ENCODE results near the gene SMYD3.
"Not testable (repeated sequence)": the region's sequence is repeated elsewhere in the genome, so short reads cannot be mapped to it uniquely, and the experiment has no call there.

SMYD3 gene

GRCh38 chr1:246029616-246030015, 477.5 kb downstream of the SMYD3 start:
- no peak for DNase-seq (ENCODE audit: low read depth in 2 of 2)

GRCh38 chr1:246024118-246024517, 483.0 kb downstream of the SMYD3 start:
- DNase-seq (ENCODE audit: low read depth in 2 of 2): not testable (repeated sequence)

- no peak for DNase-seq (ENCODE audit: low read depth in 2 of 2)
These were observed 486.7 kb downstream of the SMYD3 start for GRCh38 chr1:246020211-246020954.

- no peak for DNase-seq (ENCODE audit: low read depth in 2 of 2)
These were observed 488.9 kb downstream of the SMYD3 start for GRCh38 chr1:246018146-246018545.

GRCh38 chr1:246012341-246012740, 494.7 kb downstream of the SMYD3 start:
- DNase-seq (ENCODE audit: low read depth in 2 of 2): no peak

- no peak for DNase-seq (ENCODE audit: low read depth in 2 of 2)
These were observed 496.7 kb downstream of the SMYD3 start for GRCh38 chr1:246010386-246010785.

- no peak for DNase-seq (ENCODE audit: low read depth in 2 of 2)
These were observed 498.7 kb downstream of the SMYD3 start for GRCh38 chr1:246008363-246008831.

- no peak for DNase-seq (ENCODE audit: low read depth in 2 of 2)
These were observed 502.0 kb downstream of the SMYD3 start for GRCh38 chr1:246005067-246005466.

GRCh38 chr1:246004301-246004700, 502.8 kb downstream of the SMYD3 start:
- no peak for DNase-seq (ENCODE audit: low read depth in 2 of 2)

GRCh38 chr1:246003442-246003730, 503.7 kb downstream of the SMYD3 start:
- DNase-seq (ENCODE audit: low read depth in 2 of 2): no peak

GRCh38 chr1:246002725-246003441, 504.2 kb downstream of the SMYD3 start:
- DNase-seq (ENCODE audit: low read depth in 2 of 2): peak; percentile 58 to 77

GRCh38 chr1:246001837-246002230, 505.2 kb downstream of the SMYD3 start:
- DNase-seq (ENCODE audit: low read depth in 2 of 2): no peak

- DNase-seq (ENCODE audit: low read depth in 2 of 2): no peak
These were observed 505.8 kb downstream of the SMYD3 start for GRCh38 chr1:246001142-246001836.

- DNase-seq (ENCODE audit: low read depth in 2 of 2): no peak
These were observed 506.5 kb downstream of the SMYD3 start for GRCh38 chr1:246000638-246001015.

- DNase-seq (ENCODE audit: low read depth in 2 of 2): no peak
These were observed 507.1 kb downstream of the SMYD3 start for GRCh38 chr1:245999697-246000637.

GRCh38 chr1:245997471-245998258, 509.4 kb downstream of the SMYD3 start:
- no peak for DNase-seq (ENCODE audit: low read depth in 2 of 2)

- DNase-seq (ENCODE audit: low read depth in 2 of 2): no peak
These were observed 510.3 kb downstream of the SMYD3 start for GRCh38 chr1:245996811-245997210.

GRCh38 chr1:245995474-245995873, 511.6 kb downstream of the SMYD3 start:
- DNase-seq (ENCODE audit: low read depth in 2 of 2): no peak

GRCh38 chr1:245991266-245991665, 515.8 kb downstream of the SMYD3 start:
- no peak for DNase-seq (ENCODE audit: low read depth in 2 of 2)

GRCh38 chr1:245990315-245991022, 516.6 kb downstream of the SMYD3 start:
- no peak for DNase-seq (ENCODE audit: low read depth in 2 of 2)
